Keratinocyte (primary cell): Measurements from ENCODE around the gene USH2A.

Source experiments
- CTCF ChIP-seq, 3 experiments: IDR thresholded peaks in 1 of 3; conservative IDR thresholded peaks in 1 of 3; optimal IDR thresholded peaks in 1 of 3; 2 replicates in 2 of 3; 3 replicates in 1 of 3; pipeline versions ENCODE3 to v1.5.1; 2011; ENCODE audit warnings: low read length in 3 of 3, mild to moderate bottlenecking in 3 of 3, moderate library complexity in 2 of 3, control low read depth in 1 of 3, inconsistent platforms in 1 of 3; ENCODE audit not compliant: insufficient read depth in 2 of 3; ENCODE audit errors: extremely low read depth in 1 of 3
- EZH2 ChIP-seq: IDR thresholded peaks from one replicate; pipeline ENCODE4 v1.6.1; 2012; ENCODE audit warnings: inconsistent platforms, mild to moderate bottlenecking, low read length, moderate library complexity

- TF ChIP-seq CTCF (optimal IDR thresholded peaks at IDR 0.05 in 1 of 3, IDR thresholded peaks at IDR 0.05 in 1 of 3, conservative IDR thresholded peaks at IDR 0.05 in 1 of 3; ENCODE audit: extremely low read depth in 1 of 3, insufficient read depth in 2 of 3, low read length in 3 of 3) (no peak), EZH2 (no peak)
Observed at GRCh38 chr1:215875236-215875635, 548.0 kb downstream of the USH2A start.
